GM11168 (cell line): Measurements from ENCODE around the gene RNF213.
"Not testable (repeated sequence)": the region's sequence is repeated elsewhere in the genome, so short reads cannot be mapped to it uniquely, and the experiment has no call there.

Experiments used
- in situ Hi-C: fragments of 300-500 bp; cut with MboI; formaldehyde crosslinking; loops from one replicate; pipeline ENCODE4 v1.12.0; 2022; ENCODE audit warnings: low sequenced_read_pairs; ENCODE audit not compliant: unreplicated experiment

Gene RNF213

DNA sequence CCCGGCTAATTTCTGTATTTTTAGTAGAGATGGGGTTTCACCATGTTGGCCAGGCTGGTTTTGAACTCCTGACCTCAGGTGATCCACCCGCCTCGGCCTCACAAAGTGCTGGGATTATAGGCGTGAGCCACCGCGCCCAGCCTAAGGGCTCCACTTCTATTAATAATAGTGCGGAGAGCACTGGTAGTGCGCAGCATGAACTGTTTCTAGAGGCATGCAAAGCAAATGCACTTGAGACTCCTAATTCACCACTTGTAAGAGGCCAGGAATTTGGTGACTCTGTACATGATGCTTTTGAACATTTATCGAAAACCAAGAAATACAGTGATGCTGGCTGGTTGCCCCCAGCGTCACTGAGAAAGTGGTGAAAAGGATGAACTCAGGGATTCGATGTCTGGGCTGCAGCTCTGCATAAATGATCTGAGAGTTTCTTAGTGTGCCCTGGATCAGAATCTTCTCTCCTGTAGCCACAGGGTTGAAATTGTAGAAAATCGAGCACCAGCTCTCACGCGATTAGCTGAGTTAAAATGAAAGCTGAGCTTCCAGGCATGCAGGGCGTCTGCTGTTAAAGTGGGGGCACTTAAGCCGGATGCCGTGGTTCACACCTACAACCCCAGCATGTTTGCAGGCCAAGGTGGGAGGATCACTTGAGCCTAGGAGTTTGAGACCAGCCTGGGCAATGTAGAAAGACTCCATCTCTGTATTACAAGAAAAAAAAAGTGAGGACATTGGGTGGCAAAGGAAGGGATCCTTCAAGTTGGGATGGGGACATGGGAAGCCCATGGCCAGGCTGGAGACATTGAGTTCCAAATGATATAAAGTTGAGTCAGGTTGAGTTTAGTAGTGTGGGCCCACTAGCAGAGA is 4.8 kb downstream of the RNF213 start:
- in situ Hi-C loops = no loop called here

DNA sequence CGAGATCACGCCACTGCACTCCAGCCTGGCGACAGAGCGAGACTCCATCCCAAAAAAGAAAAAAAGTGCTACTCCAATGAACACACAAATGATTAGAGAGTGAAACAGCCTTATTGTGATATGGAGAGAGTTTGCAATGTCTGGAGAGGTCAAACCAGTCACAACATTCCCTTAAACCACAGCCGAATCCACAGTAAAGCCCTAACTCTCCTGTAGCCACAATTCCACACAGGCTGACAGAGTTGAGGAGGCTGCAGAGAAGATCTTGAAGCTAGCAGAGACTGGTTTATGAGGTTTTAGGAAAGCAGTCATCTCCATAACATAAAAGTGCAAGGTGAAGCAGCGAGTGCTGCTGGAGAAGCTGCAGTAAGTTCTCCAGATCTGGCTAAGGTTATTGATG is 6.7 kb downstream of the RNF213 start:
- in situ Hi-C loops = no loop called here

DNA sequence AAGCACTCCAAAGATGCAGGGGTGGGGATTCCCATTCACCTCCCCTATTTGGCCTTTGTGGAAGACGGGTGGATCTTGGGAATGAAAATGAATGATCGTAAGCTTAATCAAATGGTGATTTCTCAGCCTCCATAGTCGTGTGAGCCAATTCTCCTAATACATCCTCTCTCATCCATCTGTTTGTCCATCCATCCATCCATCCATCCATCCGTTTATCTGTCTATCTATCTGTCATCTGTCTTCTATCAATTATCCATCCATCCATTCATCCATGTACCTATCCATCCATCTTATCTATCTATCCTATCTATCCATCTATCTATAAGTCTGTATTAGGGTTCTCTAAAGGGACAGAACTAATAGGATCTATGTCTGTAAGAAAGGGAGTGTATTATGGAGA is 7.8 kb downstream of the RNF213 start:
- in situ Hi-C loops = no loop called here

DNA sequence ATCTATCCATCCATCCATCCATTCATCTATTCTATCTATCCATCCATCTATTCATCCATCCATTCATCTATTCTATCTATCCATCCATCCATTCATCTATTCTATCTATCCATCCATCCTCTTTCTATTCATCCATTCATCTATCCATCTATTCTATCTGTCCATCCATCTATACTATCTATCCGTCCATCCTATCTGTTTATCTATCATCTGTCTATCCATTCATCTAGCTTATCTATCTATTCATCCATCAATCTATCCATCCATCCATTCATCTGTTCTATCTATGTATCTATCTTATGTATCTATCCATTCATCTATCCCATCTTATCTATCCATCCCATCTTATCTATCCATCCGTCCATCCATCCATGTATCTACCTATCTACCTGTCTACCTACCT is 8.8 kb downstream of the RNF213 start:
- in situ Hi-C loops = no loop called here

DNA sequence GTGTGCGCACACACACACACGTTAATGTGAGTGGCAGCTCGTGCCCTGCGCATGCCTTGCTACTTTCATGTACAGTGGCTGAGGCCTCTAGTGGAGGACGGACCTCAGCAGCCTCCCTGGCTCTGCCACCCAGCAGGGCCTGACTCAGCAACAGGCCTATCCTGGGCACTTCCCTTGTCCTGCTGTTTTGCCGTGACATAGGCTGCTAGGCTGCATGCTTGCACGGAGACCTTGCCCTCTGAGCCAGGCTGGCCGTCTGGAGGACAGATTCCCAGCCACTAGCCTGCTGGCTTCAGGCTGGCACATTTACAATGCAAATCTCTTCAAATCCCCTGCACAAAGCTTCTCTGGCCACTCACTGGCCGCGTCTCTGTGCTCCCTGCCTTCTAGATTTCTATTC is 9.5 kb downstream of the RNF213 start:
- in situ Hi-C loops = no loop called here

DNA sequence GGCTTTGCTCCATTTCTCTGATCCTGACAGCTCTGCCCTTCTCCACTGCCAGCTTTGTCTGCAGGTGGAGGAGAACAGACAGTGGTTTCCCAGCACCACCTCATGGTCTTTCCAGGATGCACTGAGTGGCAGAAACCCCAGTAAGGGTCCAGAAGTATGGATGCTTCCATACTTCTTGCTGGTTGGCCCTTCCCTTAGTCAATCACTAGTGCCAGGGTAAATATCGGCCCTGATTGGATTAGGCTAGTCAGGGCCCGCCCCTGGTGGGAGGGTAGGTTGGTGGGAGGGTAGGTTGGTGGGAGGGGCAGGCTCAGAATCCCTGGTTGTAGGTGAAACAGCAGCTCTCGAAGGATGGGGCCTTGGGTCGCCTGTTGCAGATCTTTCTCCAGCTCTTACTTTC is 10.2 kb downstream of the RNF213 start:
- in situ Hi-C loops = no loop called here

DNA sequence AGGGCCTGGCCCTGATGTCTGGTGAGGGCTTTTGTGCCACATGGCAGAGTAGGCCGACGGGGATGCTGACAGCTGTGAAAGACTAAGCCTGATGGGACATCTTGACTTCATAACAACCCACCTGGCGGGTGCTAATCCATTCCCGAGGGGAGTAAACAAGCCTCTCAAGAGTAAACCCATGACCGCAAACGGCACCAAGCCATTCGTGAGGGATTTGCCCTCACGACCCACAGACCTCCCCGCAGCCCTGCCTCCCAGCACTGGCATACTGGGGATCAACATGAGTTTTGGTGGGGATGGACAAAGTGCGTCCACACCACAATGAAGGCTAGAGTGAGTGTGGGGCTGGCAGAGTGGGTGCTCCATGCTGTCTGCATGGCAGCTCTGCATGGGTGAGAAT is 11.7 kb downstream of the RNF213 start:
- in situ Hi-C loops = no loop called here

DNA sequence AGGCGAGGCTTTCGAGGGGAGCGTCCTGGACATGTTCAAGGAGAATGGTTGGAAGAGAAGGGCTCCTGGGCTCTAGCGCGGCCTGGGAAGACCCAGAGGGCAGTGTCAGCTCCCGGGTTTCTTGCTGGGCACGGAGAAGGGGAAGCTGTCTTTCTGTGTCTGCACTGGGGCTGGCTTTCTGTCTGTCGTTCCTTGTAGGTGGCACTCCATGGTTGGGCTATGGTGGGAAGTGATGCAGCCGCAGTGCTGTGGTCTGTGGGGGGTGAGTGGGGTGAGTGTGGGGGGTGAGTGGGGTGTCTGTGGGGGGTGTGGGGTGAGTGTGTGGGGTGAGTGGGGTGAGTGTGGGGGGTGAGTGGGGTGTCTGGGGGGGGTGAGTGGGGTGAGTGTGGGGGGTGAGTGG is 13.7 kb downstream of the RNF213 start:
- in situ Hi-C loops = no loop called here

DNA sequence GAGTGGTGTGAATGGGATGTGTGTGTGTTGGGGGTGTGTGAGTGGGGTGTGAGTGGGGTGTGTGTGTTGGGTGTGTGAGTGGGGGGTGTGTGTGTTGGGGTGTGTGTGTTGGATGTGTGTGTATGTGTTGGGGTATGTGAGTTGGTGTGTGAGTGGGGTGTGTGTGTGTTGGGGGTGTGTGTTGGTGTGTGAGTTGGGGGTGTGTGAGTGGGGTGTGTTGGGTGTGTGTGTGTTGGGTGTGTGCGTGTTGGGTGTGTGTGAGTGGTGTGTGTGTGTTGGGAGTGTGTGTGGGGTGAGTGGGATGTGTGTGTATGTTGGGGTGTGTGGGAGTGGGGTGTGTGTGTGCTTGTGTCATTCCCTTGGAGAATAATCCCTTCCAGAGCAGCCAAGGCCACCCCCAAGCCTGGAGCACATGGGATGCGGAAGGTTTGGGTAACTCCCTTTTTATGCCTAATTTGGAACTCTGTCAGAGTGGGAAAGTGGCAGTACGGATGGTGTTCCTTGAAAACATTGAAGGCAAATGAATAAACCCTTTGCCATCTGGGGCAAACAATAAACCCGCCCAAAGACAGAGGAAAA is 14.3 kb downstream of the RNF213 start:
- in situ Hi-C loops = no loop called here

DNA sequence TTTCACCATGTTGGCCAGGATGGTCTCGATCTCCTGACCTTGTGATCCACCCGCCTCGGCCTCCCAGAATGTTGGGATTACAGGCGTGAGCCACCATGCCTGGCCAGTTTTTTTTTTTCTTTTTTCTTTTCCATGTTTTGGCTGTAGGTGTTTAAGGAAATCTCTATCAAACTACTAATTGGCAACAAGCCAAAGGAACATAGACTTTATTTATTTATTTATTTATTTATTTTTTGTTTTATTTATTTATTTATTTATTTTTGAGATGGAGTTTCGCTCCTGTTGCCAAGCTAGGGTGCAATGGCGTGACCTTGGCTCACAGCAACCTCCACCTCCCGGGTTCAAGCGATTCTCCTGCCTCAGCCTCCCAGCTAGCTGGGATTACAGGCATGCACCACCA is 15.2 kb downstream of the RNF213 start:
- in situ Hi-C loops = not testable (repeated sequence)

DNA sequence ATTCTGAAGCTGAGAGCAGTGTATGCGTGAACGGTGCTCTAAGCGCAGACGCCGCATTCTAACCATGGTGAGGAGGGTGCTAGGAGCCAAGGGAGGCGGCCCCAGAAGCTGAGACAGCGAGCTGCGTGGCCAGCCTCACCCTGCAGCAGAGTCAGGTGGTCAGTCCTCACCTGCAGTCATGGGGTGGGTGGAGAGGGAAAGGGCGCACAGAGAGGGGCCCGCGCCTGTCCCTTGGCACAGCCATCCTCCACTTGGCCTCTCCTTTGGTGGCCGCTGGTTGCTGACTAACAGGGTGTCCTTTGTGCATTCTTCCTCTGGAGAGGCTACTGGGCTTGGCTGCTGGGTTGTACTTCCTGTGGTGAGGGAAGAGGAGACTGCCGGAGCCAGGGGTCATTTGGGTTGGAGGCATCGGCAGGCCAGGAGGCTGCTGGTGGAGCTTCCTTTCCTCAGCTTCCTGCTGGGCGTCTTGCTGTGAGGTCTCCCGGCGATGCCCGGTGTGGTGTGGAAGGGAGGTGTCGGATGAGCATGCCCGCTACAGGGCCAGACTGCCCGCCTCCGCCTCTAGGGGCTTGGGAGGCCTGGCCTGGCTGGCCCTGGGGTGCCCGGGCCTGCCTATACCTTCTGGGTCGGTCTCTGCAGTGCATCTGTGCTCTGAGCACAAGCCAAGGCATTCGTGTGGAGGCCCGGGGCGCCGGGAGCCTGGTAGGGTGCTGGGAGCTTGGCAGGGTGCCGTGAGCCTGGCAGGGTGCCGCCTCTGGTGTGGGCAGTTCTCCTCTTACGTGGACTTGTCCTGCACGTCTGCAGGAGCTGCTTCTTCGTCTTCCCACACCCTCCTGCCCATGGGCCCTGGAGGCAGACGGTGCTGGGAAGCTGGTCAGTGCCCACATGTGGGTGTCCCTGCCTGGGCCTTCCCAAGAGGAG is 17.4 kb downstream of the RNF213 start:
- in situ Hi-C loops = no loop called here

DNA sequence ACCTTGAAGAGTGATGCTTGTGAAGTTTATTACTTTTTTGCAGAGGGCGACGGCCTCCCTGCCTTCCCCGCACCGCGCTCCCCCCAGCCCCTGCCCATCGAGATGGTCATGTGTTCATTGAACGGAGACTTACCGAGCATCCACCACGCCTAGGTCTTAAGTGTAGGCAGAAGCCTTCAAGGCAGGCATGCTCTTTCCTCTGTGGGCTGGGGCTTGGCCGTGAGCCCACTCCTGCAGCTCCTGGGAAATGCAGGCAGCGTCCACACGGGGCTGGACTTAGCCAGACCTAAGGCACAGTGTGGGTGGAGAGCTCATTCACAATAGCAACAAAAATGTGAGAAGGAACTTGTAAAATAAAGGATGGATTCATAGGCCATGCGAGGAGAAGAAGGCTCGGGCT is 19.2 kb downstream of the RNF213 start:
- in situ Hi-C loops = no loop called here

DNA sequence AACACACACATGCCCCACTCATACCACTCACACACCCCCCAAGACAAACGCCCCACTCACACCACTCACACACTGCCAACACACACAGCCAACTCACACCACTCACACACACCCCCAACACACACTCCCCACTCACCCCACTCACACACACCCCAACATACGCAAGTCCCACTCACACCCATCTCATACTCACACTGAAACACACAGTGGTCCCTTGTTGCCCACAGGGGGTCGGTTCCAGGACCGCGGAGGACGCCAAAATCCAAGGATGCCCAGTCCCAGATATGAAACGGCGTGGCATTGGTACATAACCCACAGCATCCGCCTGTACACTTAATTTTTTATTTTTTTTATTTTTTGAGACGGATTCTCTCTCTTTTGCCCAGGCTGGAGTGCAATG is 20.9 kb downstream of the RNF213 start:
- in situ Hi-C loops = no loop called here

DNA sequence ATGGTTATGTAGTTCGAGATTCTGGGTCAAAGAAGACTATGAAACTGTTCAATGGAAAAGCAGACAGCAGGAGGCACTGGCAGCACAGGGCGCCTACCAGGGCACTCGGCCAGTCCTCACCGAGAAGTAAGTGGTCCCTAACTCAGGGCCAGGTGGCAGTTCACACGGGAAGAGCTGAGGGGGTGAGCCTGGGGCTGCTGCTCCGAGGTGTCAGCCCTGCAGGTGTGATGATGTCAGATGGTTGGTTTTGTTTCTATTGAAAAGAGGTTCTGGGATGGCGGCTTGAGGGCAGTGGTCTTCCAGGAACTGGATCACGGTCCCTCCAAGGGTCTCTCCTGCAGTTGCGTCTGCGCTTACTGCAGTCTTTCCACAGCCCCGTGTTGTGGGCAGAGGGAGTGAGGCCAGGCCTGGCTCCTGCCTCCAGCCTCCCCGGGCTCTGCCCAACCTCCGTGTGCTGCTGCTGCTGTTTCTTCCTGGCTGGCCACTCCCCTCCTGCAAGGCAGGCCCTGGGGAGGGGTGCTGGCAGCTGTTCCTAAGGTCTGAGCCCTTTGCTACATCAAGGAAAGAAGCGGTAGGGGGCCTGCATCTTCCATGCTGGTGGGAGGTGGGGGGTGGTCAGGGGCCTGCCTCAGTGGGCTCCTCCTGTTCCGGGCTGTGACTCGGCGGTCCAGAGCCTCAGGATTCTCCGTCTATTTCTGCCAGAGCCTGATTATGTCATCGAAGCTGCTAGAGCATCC is 22.6 kb downstream of the RNF213 start:
- in situ Hi-C loops = no loop called here

DNA sequence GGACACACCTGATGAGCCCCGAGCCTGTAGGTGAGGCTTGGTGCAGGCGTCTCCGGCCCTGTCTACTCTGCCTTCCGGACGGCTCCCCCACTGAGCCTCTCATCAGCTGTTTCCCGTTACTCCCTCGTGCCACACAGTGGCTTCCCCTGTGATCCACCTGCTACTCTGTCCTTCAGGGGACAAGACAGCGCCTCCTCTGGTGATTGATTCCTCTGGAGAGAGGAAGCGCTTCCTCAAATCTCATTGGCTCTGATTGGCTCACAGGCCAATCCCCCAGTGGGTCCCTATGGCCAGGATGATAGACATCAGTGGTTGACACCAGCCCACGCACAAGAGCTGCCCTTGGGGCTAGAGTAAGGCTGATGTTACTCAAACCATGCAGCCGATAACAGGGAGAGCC is 24.0 kb downstream of the RNF213 start:
- in situ Hi-C loops = no loop called here

DNA sequence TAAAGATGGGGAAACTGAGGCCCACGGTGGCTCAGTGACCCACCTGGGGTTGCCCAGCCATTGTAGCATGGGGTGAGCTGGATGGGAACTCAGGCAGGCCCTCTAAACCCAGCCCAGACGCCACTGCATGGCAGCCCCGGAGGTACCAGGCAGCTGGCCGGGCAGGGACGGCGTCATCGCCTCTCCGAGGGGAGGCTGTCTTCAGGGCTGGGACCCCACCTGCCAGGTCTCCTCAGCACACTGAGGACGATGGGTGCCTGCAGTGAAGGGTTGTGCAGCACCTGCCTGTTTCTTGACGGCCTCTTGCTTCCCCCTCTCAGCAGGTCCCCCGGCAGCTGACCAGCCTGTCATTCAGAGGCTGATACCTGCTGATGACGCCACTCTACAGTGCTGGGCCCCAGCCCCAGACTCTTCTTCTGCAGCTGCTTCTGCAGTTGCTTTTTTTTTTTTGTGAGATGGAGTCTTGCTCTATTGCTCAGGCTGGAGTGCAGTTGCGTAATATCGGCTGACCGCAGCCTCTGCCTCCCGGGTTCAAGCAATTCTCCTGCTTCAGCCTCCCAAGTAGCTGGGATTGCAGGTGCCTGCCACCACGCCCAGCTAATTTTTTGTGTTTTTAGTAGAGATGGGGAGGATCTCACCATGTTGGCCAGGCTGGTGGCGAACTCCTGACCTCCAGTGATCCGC is 24.7 kb downstream of the RNF213 start:
- in situ Hi-C loops = no loop called here

DNA sequence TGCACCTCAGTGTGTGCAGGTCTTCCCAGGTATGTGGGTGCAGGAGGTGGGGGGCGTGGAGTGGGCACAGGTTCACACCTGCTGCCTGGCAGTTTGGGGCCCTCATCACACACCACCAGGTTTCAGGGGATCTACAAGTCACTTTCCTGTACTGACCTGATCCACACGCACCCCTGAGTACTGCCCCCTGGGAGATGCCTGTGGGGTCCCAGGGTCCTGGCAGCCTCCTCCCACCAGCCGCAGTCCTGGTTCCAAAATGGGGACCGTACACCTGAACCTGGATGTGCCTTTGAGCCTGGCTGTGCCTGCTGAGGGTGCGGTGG is 25.9 kb downstream of the RNF213 start:
- in situ Hi-C loops = no loop called here

DNA sequence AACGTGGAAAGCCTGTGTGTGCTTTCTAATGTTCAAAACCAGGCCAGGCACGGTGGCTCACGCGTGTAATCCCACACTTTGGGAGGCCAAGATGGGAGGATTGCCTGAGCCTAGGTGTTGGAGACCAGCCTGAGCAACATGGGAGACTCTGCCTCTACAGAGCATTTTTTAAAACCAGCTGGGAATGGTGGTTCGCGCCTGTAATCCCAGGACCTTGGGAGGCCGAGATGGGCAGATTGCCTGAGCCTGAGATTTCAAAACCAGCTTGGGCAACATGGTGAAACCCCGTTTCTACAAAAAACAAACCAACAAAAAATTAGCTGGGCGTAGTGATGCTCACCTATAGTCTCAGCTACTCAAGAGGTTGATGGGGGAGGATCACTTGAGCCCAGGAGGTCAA is 26.4 kb downstream of the RNF213 start:
- in situ Hi-C loops = no loop called here

DNA sequence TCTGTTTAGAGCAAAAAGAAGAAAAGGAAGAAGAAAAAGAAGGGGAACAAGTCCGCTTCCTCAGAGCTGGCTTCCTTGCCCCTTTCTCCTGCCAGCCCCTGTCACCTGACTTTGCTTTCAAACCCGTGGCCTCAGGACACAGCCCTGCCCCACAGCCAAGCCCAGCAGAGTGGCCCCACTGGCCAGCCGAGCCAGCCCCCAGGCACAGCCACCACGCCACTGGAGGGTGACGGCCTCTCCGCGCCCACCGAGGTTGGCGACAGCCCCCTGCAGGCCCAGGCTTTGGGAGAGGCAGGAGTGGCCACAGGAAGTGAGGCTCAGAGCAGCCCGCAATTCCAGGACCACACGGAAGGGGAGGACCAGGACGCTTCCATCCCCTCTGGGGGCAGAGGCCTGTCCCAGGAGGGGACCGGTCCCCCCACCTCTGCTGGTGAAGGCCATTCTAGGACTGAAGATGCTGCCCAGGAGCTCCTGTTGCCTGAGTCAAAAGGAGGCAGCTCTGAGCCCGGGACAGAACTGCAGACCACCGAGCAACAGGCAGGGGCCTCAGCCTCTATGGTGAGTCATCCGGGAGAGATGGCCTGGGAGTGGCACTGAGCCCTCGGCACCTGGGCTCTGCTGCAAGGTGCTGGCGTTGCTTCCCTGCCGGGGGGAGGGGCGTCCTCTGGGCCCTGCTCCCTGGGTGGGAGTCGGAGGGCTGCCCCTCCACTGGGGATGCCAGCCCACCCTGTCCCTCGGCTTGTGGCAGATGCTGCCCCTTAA is 27.3 kb downstream of the RNF213 start:
- in situ Hi-C loops = no loop called here
